ENCODE data around the gene BCO1.

GRCh38 chr16:81321039-81321438 is 82.5 kb downstream of the BCO1 start:
- TF ChIP-seq CTCF (IDR thresholded peaks at IDR 0.05; ENCODE audit: low read depth, low read length) (no peak), MYC (IDR thresholded peaks at IDR 0.05; ENCODE audit: low read depth, low read length) (no peak), POLR2A (IDR thresholded peaks at IDR 0.05; ENCODE audit: extremely low read depth, insufficient read length) (no peak)
